ENCODE measurements around the gene SLC6A12.

The SLC6A12 gene

DNA sequence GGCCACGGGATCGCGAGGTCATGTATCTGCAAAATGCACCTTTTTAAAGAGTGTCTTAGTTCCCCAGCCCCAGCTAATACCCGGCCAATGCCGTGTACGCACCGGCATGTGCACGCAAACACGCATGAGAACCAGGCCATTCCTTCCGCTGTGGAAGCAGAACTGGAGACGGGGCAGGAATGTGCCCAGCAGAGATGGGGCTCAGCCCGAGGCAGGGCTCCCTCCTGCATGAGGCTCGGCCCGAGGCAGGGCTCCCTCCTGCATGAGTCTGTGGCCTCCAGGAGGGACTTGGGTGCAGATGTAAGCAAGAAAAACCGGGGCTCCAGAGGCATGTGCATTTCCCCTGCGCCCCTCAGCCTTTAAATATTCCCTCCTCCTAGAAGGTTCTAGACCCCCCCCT, 38.2 kb downstream of the SLC6A12 start:
- no peak for DNase-seq

DNA sequence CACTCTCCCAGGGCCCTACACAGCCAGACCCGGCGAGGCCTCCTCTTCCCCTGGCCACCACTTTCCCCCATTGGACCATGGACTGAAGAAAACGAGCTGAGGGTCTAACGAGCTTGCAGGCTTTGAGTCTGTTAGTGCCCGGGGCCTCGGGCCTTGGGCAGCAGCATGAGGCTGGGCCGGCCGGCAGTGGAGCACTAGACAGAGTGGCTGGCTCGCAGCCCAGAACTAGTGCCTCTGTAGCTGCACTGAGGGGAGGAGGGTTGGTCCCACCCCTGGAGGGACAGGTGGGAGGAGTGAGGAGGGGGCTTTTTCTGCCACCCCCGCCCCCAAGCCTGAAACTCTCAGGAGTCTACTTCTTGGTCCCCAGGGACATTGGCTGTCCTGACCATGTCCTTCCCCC, 38.7 kb downstream of the SLC6A12 start:
- no peak for DNase-seq

DNA sequence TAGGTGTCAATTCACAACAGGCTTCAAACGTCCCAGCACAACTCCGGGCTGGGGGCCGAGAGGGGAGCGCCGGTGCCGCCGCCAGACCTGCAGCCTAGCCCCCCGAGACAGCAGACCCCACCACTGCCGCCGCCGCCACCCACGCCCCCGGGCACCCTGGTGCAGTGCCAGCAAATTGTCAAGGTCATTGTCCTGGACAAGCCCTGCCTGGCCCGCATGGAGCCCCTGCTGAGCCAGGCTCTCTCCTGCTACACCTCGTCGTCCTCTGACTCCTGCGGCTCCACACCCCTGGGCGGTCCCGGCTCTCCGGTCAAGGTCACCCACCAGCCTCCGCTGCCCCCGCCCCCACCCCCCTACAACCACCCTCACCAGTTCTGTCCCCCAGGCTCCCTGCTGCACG, 39.4 kb downstream of the SLC6A12 start:
- no peak for DNase-seq

GRCh38 chr12:174124-174523, 39.8 kb downstream of the SLC6A12 start:
- DNase-seq, result no peak

DNA sequence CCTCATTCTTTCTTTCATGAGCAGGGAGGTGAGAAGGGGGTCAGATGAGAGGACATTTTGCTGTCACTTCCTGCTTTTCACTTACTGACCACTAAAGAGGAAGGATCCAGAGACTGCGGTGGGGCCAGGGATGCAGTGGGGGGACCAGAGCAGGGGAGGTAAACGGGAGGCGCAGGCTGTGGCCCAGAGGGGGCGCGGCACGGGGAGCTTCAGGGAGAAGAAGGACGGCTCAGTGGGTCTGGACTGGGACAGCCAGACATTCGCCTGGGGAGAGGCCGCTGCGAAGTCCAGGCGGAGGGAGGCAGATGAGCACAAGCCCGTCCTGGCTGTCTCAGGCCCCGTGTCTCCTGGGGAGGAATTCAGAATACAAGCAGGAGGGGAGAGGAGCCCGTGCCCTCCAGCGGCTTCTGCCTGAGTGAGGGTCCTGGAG, 41.2 kb downstream of the SLC6A12 start:
- DNase-seq, result no peak

DNA sequence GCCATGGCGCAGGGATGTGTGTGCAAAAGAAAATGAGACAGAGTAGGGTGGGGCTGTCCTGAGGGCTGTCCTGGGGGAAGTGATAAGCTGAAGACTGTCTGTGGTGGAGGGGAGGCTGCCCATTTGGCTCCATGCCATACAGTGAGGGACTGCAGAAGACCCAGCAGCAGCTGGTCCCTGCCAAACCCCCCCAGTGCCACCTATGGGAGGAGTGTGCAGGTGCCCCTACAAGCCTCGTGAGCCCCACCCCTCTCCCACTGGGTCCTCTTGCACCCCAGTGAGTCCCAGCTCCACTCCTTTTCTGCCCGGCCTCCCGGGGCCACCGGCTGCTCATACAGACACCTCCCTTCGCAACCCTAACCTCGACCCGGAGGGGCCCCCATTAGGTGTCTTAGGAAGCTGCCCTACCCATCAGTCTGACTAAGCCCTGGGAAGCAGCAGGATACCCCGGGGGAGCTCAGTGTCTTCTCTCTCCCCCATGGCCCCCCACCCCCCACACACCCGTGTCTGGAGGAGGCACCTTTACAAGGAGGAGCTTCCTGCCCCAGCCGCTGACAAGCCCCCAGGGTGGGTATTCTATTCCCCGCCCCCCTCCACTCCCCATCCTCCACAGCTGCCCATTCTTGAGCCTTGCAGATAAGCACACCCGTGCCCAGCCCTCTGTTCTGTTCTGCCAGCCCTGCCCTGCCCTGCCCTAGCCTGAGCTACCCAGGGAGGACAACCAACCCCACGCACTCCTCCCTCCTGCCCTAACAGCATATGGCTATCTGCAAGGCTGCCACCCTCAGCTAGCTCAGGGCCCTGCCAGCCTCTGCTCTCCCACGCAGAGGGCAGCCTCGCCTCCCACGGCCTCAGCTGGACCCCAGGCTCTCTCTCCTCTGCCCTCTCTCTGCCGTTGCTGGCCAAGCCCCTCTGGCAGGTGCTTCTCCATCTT, 41.9 kb downstream of the SLC6A12 start:
- DNase-seq, result no peak

GRCh38 chr12:171276-171675, 42.7 kb downstream of the SLC6A12 start:
- no peak for DNase-seq

GRCh38 chr12:170371-171225, 43.4 kb downstream of the SLC6A12 start:
- DNase-seq, result no peak

GRCh38 chr12:169528-170370, 44.2 kb downstream of the SLC6A12 start:
- DNase-seq, result no peak

DNA sequence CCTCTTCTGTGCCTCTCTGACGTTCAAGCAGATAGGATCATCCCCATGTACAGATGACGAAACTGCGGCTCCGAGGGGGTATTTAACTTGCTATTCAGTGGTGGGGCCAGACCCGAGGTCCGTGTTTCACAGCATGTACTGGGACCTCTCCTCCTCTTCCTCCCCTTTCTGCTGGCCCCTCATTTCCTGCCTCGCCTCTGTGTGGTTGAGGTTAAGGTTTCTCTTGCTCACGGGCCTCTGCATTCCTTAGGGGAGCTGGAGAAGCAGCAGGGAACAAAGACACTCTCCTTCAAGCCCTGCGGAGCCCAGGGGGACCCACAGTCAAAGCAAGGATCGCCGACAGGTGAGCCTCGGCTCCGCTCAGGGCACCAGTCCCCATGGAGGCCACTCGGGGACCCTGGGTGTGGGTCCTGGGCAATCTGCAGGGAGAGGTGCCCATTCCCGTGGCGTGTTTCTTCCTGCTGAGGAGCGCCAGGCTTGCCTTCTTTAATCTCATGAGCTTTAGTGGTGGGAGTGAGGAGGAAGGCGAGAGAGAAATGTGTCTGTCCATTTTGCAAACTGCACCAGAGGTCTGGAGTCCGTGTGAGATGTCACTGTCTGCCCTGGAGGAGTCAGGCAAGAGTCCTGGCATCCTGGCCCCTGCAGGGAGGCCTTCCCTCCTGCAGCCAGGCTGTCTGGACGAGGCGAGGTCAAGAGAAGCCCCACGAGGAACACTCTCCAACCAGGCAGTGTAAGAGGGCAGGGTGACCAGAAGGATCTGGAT, 45.0 kb downstream of the SLC6A12 start:
- no peak for DNase-seq

DNA sequence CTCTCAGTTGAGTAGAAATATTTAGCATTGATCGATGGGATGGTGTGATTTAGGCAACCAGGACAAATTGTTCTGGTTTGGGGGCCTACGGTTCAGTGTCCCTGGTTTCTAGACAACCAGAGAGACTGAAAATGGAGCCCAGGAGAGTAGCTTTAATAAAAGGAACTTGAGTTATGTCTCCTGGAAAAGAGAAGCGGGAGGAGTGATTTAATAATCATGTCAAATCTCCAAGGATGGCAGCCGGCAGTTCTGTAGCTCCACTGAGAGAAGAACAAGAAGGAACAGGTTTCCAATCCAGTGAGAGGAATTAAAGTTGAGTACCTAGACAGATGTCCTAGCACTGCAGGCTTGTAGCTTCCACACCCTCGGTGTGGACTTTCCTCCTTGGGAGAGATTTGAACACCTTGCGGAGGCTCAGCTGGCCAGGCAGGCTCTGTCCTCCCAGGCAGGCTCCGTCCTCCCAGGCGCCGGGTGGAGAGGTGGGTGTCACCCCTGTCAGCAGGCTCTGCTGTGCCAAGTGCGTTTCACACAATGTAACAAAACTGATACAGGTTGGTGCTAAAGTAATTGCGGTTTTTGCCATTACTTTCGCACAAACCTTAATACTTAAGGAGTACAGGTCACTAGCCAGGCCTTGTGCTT, 45.9 kb downstream of the SLC6A12 start:
- no peak for DNase-seq

DNA sequence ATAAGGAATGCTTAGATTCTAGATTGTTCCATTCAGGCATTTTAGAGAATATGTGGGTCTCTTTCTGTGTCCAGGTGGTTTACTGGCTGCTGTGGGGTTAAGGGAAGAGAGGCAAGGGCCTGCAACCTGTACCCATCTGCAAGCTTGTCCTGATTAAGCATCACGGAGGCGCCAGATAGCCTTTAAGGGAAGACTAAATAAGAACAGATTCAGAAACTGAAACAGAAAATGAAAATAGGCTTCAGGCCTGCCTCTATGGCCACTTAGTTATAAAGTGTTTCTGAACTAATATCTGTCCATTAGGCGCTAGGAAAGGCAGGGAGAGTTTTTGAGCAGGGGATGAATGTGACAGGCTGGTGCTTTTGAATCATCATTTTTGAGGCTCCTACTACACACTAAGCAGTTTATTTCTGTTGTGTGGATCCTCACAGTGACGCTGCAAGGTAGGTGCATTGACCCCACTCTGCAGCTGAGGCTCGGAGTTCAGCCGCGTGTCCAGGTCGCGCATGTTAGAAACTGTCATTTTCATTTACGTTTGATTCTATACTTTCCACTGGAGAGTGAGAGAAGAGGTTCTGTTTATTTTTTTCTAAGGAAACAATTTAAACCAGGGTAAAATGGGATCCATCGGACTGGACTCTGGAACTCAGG, 47.4 kb downstream of the SLC6A12 start:
- DNase-seq, result no peak

- DNase-seq, result no peak
These were observed 48.0 kb downstream of the SLC6A12 start for GRCh38 chr12:165862-166368.

DNA sequence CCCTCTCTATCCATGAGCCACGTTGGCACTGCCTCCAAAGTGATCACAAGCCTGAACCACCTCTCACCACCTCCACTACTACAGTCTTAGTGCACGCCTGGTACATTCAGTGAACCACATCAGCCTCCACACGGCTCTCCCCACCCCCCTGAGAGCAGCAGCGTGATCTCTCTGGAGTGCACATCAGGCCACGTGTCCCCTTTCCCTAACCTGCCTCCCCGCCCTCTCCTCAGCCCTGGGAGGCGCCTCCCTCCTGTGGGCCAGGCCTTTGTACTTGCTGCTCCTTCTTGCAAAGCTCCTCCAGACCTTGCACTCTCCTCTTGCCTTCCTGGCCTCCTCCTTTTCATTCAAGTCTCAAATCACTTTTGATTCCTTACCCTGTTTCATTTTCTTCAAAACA, 49.8 kb downstream of the SLC6A12 start:
- DNase-seq, result no peak

- DNase-seq, result no peak
These were observed 50.5 kb downstream of the SLC6A12 start for GRCh38 chr12:163406-163986.

GRCh38 chr12:162467-163307, 51.3 kb downstream of the SLC6A12 start:
- no peak for DNase-seq

DNA sequence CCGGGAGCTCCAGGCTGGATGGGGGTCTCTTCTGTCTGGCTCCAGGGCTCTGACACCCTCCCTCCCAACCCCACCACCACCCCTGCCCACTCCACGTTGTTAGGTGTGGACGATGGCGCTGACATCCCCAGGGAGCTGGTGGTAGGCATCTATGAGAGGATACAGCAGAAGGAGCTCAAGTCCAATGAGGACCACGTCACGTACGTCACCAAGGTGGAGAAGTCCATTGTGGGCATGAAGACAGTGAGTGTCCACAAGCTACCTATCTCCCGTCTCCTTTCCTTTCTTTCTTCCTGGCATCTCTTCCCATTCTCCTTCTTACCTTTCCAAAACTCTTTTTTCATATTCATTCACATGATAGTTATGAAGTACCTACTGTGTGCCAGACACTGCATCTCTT, 52.1 kb downstream of the SLC6A12 start:
- no peak for DNase-seq

- DNase-seq, result no peak
These were observed 53.1 kb downstream of the SLC6A12 start for GRCh38 chr12:160858-161257.

DNA sequence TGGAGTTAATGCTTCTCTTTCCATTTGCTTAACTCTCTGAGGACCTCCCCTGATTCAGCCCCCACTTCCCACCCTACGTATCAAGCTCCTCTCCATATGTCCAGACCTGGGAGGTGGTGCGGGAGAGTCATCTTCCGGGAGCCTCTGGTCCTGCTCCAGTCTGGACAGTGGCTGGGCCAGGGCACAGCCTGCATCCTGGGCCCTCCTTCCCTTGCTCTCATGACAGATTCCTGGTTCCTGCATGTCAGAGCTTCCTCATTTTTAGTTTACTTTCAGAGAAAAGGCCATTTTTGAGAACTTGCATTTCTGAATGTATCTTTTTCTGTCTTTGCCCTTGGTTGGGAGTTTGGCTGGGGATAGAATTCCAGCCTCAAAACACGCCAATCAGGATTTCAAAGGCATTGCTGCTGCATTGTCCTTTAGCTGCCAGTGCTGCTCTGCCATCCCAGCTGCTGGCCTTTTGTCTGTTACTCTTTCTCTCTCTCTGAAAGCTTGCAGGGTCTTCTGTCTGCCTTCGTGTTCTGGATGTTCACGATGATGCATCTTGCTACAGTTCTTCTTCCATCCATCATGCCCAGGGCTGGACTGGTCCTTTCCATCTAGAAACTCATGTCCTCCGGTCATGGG, 54.7 kb downstream of the SLC6A12 start:
- no peak for DNase-seq

All from activated T-cell treated with anti-CD3 and anti-CD28 coated beads, Interleukin-2, amount 50 U/mL, for 48 hours (primary cell).